IMR-90 (cell line): ENCODE data around the gene RAB30. TPM values are rescaled to one million over a fixed set of nuclear protein-coding genes. Genes with fewer than 3 reads are reported as not detected.

Source experiments
- ATAC-seq: fragments of 200-7000 bp; cut with Tn5 transposase; 2 replicates; pipeline ENCODE4 v1.9.1; 2020; ENCODE audit warnings: low read depth, mild to moderate bottlenecking, moderate library complexity
- BruUV-seq: library from RNA; stranded (reverse); fragments of 400-500 nt; replicated peaks from 2 replicates; lab custom pipeline; 2021; lab: Mats Ljungman, UMichigan
- CTCF ChIA-PET: fragments of 300-600 bp; formaldehyde crosslinking; extraction: SDS; loops from one replicate; lab custom pipeline; 2021; ENCODE audit warnings: antibody characterized with exemption; lab: Yijun Ruan, JAX
- POLR2A ChIA-PET: fragments of 300-600 bp; sonication (Branson Sonifier 250); formaldehyde crosslinking; loops from one replicate; lab custom pipeline; 2022; ENCODE audit warnings: antibody characterized with exemption; ENCODE audit not compliant: unreplicated experiment; lab: Charles Lee
- DNase-seq: peaks from one replicate; pipeline ENCODE4 v3.0.0; 2013
- H2AFZ ChIP-seq: replicated peaks from 2 replicates; pipeline ENCODE3; 2013; ENCODE audit warnings: low read length, mild to moderate bottlenecking; ENCODE audit not compliant: poor library complexity
- H2AK5ac ChIP-seq: 2 replicates; pipeline ENCODE4 v1.6.1; 2013; ENCODE audit warnings: low read depth, low read length, inconsistent platforms
- H2AK9ac ChIP-seq: replicated peaks from 2 replicates; pipeline ENCODE3; 2013; ENCODE audit warnings: mild to moderate bottlenecking, low read depth, low read length, moderate library complexity; ENCODE audit not compliant: poor library complexity
- H2BK120ac ChIP-seq: 2 replicates; pipeline ENCODE4 v1.6.1; 2013; ENCODE audit warnings: low read depth, low read length, inconsistent platforms
- H2BK15ac ChIP-seq: 3 replicates; pipeline ENCODE4 v1.6.1; 2013; ENCODE audit warnings: low read depth, low read length, inconsistent platforms
- H2BK20ac ChIP-seq: 2 replicates; pipeline ENCODE4 v1.6.1; 2013; ENCODE audit warnings: low read depth, mild to moderate bottlenecking, inconsistent platforms, low read length, moderate library complexity
- H2BK5ac ChIP-seq: 2 replicates; pipeline ENCODE4 v1.6.1; 2013; ENCODE audit warnings: mild to moderate bottlenecking, low read depth, low read length, inconsistent platforms; ENCODE audit not compliant: poor library complexity, severe bottlenecking
- H3K14ac ChIP-seq: replicated peaks from 2 replicates; pipeline ENCODE4 v1.6.1; 2013; ENCODE audit warnings: low read depth, low read length, inconsistent platforms
- H3K18ac ChIP-seq: 2 replicates; pipeline ENCODE4 v1.6.1; 2013; ENCODE audit warnings: low read depth, low read length, control low read depth
- H3K23ac ChIP-seq: 2 replicates; pipeline ENCODE4 v1.6.1; 2013; ENCODE audit warnings: low read depth, low read length, inconsistent platforms
- H3K27ac ChIP-seq: 2 replicates; pipeline ENCODE4 v1.5.1; 2013; ENCODE audit warnings: mild to moderate bottlenecking, control low read depth, low read length; ENCODE audit not compliant: insufficient read depth
- H3K27me3 ChIP-seq: 2 replicates; pipeline ENCODE4 v1.6.1; 2013; ENCODE audit warnings: low read length; ENCODE audit not compliant: control insufficient read depth, insufficient read depth
- H3K36me3 ChIP-seq: 2 replicates; pipeline ENCODE4 v1.6.1; 2013; ENCODE audit warnings: low read length, mixed read lengths; ENCODE audit not compliant: control insufficient read depth, insufficient read depth
- H3K4ac ChIP-seq: 2 replicates; pipeline ENCODE4 v1.6.1; 2013; ENCODE audit warnings: low read depth, low read length, inconsistent platforms
- H3K4me1 ChIP-seq: 2 replicates; pipeline ENCODE4 v1.6.1; 2013; ENCODE audit warnings: low read length, mixed read lengths; ENCODE audit not compliant: control insufficient read depth, insufficient read depth
- H3K4me2 ChIP-seq: 2 replicates; pipeline ENCODE4 v1.6.1; 2013; ENCODE audit warnings: low read depth, mild to moderate bottlenecking, control low read depth, low read length, moderate library complexity
- H3K4me3 ChIP-seq: 2 replicates; pipeline ENCODE4 v1.5.1; 2013; ENCODE audit warnings: low read depth, mild to moderate bottlenecking, control low read depth, low read length, moderate library complexity; ENCODE audit not compliant: insufficient read depth
- H3K56ac ChIP-seq: 2 replicates; pipeline ENCODE4 v1.6.1; 2013; ENCODE audit warnings: low read length, inconsistent platforms; ENCODE audit not compliant: insufficient read depth; ENCODE audit errors: extremely low read depth
- H3K79me1 ChIP-seq, 2 experiments: 2 replicates each; pipeline ENCODE4 v1.6.1; 2013; ENCODE audit warnings: low read length in 2 of 2, inconsistent platforms in 1 of 2, low read depth in 1 of 2
- H3K9ac ChIP-seq: 2 replicates; pipeline ENCODE4 v1.6.1; 2013; ENCODE audit warnings: low read depth, low read length, control low read depth
- H3K9me1 ChIP-seq: 2 replicates; pipeline ENCODE4 v1.6.1; 2013; ENCODE audit warnings: low read length, inconsistent platforms; ENCODE audit not compliant: insufficient read depth
- H3K9me3 ChIP-seq: 2 replicates; pipeline ENCODE4 v1.6.1; 2013; ENCODE audit warnings: low read length; ENCODE audit not compliant: control insufficient read depth, insufficient read depth
- H4K20me1 ChIP-seq: 2 replicates; pipeline ENCODE4 v1.6.1; 2013; ENCODE audit warnings: low read length, inconsistent platforms; ENCODE audit not compliant: insufficient read depth
- H4K5ac ChIP-seq: 2 replicates; pipeline ENCODE4 v1.6.1; 2013; ENCODE audit warnings: mild to moderate bottlenecking, low read depth, low read length, control low read depth
- H4K8ac ChIP-seq, 2 experiments: 2 replicates each; pipeline ENCODE4 v1.6.1; 2013; ENCODE audit warnings: low read depth in 2 of 2, low read length in 2 of 2, control low read depth in 1 of 2, inconsistent platforms in 1 of 2
- H4K91ac ChIP-seq: 2 replicates; pipeline ENCODE4 v1.6.1; 2013; ENCODE audit warnings: low read depth, low read length, inconsistent platforms; ENCODE audit not compliant: insufficient read depth
- FOS ChIP-seq: fragments of 150-350 bp; IDR thresholded peaks from 2 replicates; pipeline ENCODE4 v1.6.1; 2016; ENCODE audit warnings: low read depth, low read length
- MAFK ChIP-seq: IDR thresholded peaks from 2 replicates; pipeline ENCODE4 v1.6.1; 2012; ENCODE audit warnings: low read depth, low read length, improper control_type of control experiment
- MAZ ChIP-seq: IDR thresholded peaks from 2 replicates; pipeline ENCODE4 v1.6.1; 2012; ENCODE audit warnings: low read depth, mild to moderate bottlenecking, low read length, improper control_type of control experiment, moderate library complexity, borderline replicate concordance
- MXI1 ChIP-seq: IDR thresholded peaks from 2 replicates; pipeline ENCODE4 v1.6.1; 2012; ENCODE audit warnings: low read depth, mild to moderate bottlenecking, low read length, moderate library complexity, borderline replicate concordance
- RAD21 ChIP-seq: IDR thresholded peaks from 2 replicates; pipeline ENCODE4 v1.6.1; 2012; ENCODE audit warnings: low read length, improper control_type of control experiment
- WGBS, 2 experiments: methylation state at CpG; one replicate each; pipeline versions ENCODE4 v1.1.5 to v1.1.7; 2013; ENCODE audit warnings: missing lambda C conversion rate in 2 of 2; ENCODE audit not compliant: insufficient read length in 1 of 2; ENCODE audit errors: extremely low coverage in 2 of 2; 5-methylcytosine and 5-hydroxymethylcytosine counted together
- dilution Hi-C: fragments of 300-500 bp; cut with HindIII; formaldehyde crosslinking; loops from one replicate; pipeline ENCODE4 v1.14.3; 2018; ENCODE audit warnings: low sequenced_read_pairs; ENCODE audit not compliant: unreplicated experiment
- in situ Hi-C: fragments of 300-500 bp; cut with MboI; formaldehyde crosslinking; loops from 3 replicates; pipeline ENCODE4 v1.14.3; 2019; ENCODE audit warnings: low sequenced_read_pairs, inconsistent platforms, mixed read lengths
- intact Hi-C: fragments of 100-400 bp; cut with micrococcal nuclease; formaldehyde crosslinking; loops from 2 replicates; pipeline ENCODE4 v1.10.0; 2022
- polyA plus RNA-seq, 3 experiments: library from polyadenylated mRNA; depleted of rRNA; stranded (reverse); fragments of >200 nt; gene quantifications; 2 replicates each; pipeline ENCODE4 v1.2.3, GENCODE V29; 2012; ENCODE audit warnings: low replicate concordance in 1 of 3
- total RNA-seq: library from RNA; depleted of rRNA; stranded (reverse); fragments of >200 nt; gene quantifications from 2 replicates; pipeline ENCODE4 v1.2.3, GENCODE V29; 2012

RAB30 gene
- total and polyA plus RNA-seq, 2 of the 4 experiments (the other 2 are of a cell fraction) = 7.2 to 25.6 TPM

DNA sequence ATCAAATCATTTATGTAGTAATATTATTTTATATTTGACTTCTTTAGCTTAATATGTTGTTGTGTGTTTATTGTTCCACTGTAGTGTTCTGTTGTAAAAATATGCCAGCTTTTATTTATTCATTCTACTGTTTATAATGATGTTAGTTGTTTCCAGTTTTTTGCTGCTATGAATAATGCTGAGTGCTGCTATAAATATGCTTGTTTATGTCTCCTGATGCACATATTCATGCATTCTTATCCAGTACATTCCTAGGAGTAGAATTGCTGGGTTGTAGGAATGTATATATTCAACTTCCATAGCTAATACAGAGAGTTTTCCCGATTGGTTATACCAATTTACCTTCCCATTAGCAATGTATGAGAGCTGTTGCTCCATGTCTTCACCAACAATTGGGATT is 33.5 kb upstream of the RAB30 start:
- Histone ChIP-seq H3K9me3 (no peaks in the 10 kb centered on the region), H4K8ac (no peak overlapping the region), H2AK5ac (no peak overlapping the region), H4K5ac (no peak overlapping the region), H3K4me2 (peak overlapping the region; percentile 62; the same call in 1 of the 2 replicates), H3K56ac (no peak overlapping the region), H2BK5ac (no peak overlapping the region), H2AFZ (no peak overlapping the region), H3K23ac (no peak overlapping the region), H3K4ac (no peak overlapping the region), H4K91ac (no peak overlapping the region), H2BK120ac (no peak overlapping the region), H3K27me3 (no peaks in the 10 kb centered on the region; the same call in none of the 2 replicates), H4K20me1 (no peaks in the 10 kb centered on the region), H2BK20ac (no peak overlapping the region), H3K14ac (no peak overlapping the region), H2BK15ac (no peak overlapping the region), H3K36me3 (no peaks in the 10 kb centered on the region), H3K27ac (no peak overlapping the region), H3K79me1 (no peaks in the 10 kb centered on the region), H3K18ac (no peak overlapping the region), H2AK9ac (no peak overlapping the region), H3K4me1 (no peaks in the 10 kb centered on the region), H3K9me1 (no peaks in the 10 kb centered on the region), H3K4me3 (no peak overlapping the region), H3K9ac (no peak overlapping the region)
- TF ChIP-seq MXI1 = no peak
- peak; percentile 74 for TF ChIP-seq MAFK
- TF ChIP-seq MAZ = no peak
- TF ChIP-seq FOS = no peak
- no peak for TF ChIP-seq RAD21
- intact Hi-C loops = no loop called here
- in situ Hi-C loops = no loop called here
- ATAC-seq = peak; percentile 81
- ChIA-PET CTCF (interaction anchor here (0.6 kb wide), 1 partner anchor 20 kb away, joined by 3 read pairs; no protein-coding TSS in a partner anchor), POLR2A (no interaction called here)
- no TSS peak for BruUV-seq
- dilution Hi-C loops = no loop called here
- WGBS, 2 experiments = no CpG with 5 or more reads among the region's 1 CpG
- peak; percentile 11 for DNase-seq
